NB4 (cell line): Measurements from ENCODE around the gene RAD23B.

Source experiments
- DNase-seq: peaks from one replicate; pipeline ENCODE4 v3.0.0; 2010; ENCODE audit warnings: low read depth
- H3K4me3 ChIP-seq: one replicate; pipeline ENCODE4 v1.5.1; 2011; ENCODE audit warnings: mild to moderate bottlenecking, low read depth, low read length, moderate library complexity
- CTCF ChIP-seq: IDR thresholded peaks from one replicate; pipeline ENCODE4 v1.5.1; 2012; ENCODE audit warnings: low read depth, low read length
- MAX ChIP-seq: IDR thresholded peaks from 2 replicates; pipeline ENCODE4 v1.6.1; 2011; ENCODE audit warnings: low read depth, low read length
- MYC ChIP-seq: IDR thresholded peaks from 2 replicates; pipeline ENCODE4 v1.6.1; 2011; ENCODE audit warnings: low read depth, low read length
- POLR2A ChIP-seq: IDR thresholded peaks from 2 replicates; pipeline ENCODE4 v1.6.1; 2011; ENCODE audit warnings: mild to moderate bottlenecking; ENCODE audit not compliant: insufficient read length; ENCODE audit errors: extremely low read depth

Gene RAD23B

GRCh38 chr9:107283623-107284616 lies 841 bp downstream of the RAD23B start:
- H3K4me3 ChIP-seq = peak overlapping the region; percentile 94
- TF ChIP-seq MAX (peak; percentile 67), MYC (peak; percentile 81), POLR2A (no peak)
- DNase-seq = peak; percentile 84

GRCh38 chr9:107284636-107285035 lies 1.6 kb downstream of the RAD23B start:
- no peak for DNase-seq
- TF ChIP-seq MAX (no peak), POLR2A (no peak), CTCF (no peak), MYC (no peak)
- peak overlapping the region; percentile 94 for H3K4me3 ChIP-seq

- no peak for DNase-seq
- no peak for TF ChIP-seq MYC
- TF ChIP-seq MAX = no peak
- TF ChIP-seq CTCF = no peak
- TF ChIP-seq POLR2A = no peak
- peak overlapping the region; percentile 94 for H3K4me3 ChIP-seq
These were observed 2.2 kb downstream of the RAD23B start for GRCh38 chr9:107285286-107285685.

GRCh38 chr9:107286057-107286456 lies 3.0 kb downstream of the RAD23B start:
- peak overlapping the region; percentile 94 for H3K4me3 ChIP-seq
- peak; percentile 45 for DNase-seq
- TF ChIP-seq CTCF = no peak
- TF ChIP-seq MYC = no peak
- TF ChIP-seq MAX = no peak
- TF ChIP-seq POLR2A = no peak

GRCh38 chr9:107288701-107289100 lies 5.6 kb downstream of the RAD23B start:
- no peak overlapping the region for H3K4me3 ChIP-seq
- no peak for TF ChIP-seq CTCF
- no peak for TF ChIP-seq POLR2A
- TF ChIP-seq MYC = no peak
- TF ChIP-seq MAX = no peak
- peak; percentile 42 for DNase-seq

GRCh38 chr9:107290619-107291018 lies 7.5 kb downstream of the RAD23B start:
- H3K4me3 ChIP-seq = no peak overlapping the region
- DNase-seq = no peak
- no peak for TF ChIP-seq CTCF
- no peak for TF ChIP-seq MYC
- TF ChIP-seq MAX = no peak
- no peak for TF ChIP-seq POLR2A
